Peyer's patch (tissue), 4 donors: Measurements from ENCODE around the gene SRSF4. TPM values are rescaled to one million over a fixed set of nuclear protein-coding genes. Genes with fewer than 3 reads are reported as not detected.
"Not testable (repeated sequence)": the region's sequence is repeated elsewhere in the genome, so short reads cannot be mapped to it uniquely, and the experiment has no call there.

Experiments
- DNase-seq, 3 donors: peaks; one replicate each; pipeline ENCODE4 v3.0.0-alpha.2; 2017 to 2019
- H3K27ac ChIP-seq, 4 donors: fragments of 200-600 bp; sonication (generic); one replicate each; pipeline ENCODE4 v1.5.1; 2016 to 2019
- H3K27me3 ChIP-seq, 2 donors: fragments of 200-600 bp; sonication (generic); one replicate each; pipeline ENCODE4 v1.5.1; 2019
- H3K36me3 ChIP-seq, 3 donors: fragments of 200-600 bp; sonication (generic); one replicate each; pipeline ENCODE4 v1.5.1; 2016 to 2019
- H3K4me1 ChIP-seq, 4 donors: fragments of 200-600 bp; sonication (generic); one replicate each; pipeline ENCODE4 v1.5.1; 2016 to 2019
- H3K4me3 ChIP-seq, 4 donors: fragments of 200-600 bp; sonication (generic); 1 replicate in 3 of 4; 2 replicates in 1 of 4; pipeline ENCODE4 v1.5.1; 2016 to 2019; ENCODE audit warnings: mild to moderate bottlenecking in 1 of 4
- H3K9me3 ChIP-seq, 4 donors: fragments of 200-600 bp; sonication (generic); one replicate each; pipeline ENCODE4 v1.5.1; 2016 to 2019; ENCODE audit warnings: mild to moderate bottlenecking in 1 of 4
- POLR2A ChIP-seq, 2 donors: fragments of 450-650 bp; IDR thresholded peaks; one replicate each; pipeline ENCODE4 v1.5.1; 2017; ENCODE audit warnings: antibody characterized with exemption in 2 of 2, mild to moderate bottlenecking in 2 of 2, moderate library complexity in 2 of 2
- total RNA-seq, 4 donors: library from RNA; depleted of rRNA; stranded (reverse); fragments of >200 nt; gene quantifications; one replicate each; pipeline ENCODE4 v1.1.0, GENCODE V29; 2016
- TF ChIP-seq, protein P1 (sequence below), 6 experiments: fragments of 450-650 bp in 4 of 6; fragments of 200-600 bp in 2 of 6; sonication (generic) in 1 of 6; IDR thresholded peaks; one replicate each; pipeline ENCODE4 v1.5.1; 2017 to 2019; ENCODE audit warnings: antibody characterized with exemption in 6 of 6, mild to moderate bottlenecking in 3 of 6, moderate library complexity in 1 of 6

SRSF4 gene
- total RNA-seq, 4 donors from 2014 or later, result 62.7 to 153 (median 88.8) TPM

DNA sequence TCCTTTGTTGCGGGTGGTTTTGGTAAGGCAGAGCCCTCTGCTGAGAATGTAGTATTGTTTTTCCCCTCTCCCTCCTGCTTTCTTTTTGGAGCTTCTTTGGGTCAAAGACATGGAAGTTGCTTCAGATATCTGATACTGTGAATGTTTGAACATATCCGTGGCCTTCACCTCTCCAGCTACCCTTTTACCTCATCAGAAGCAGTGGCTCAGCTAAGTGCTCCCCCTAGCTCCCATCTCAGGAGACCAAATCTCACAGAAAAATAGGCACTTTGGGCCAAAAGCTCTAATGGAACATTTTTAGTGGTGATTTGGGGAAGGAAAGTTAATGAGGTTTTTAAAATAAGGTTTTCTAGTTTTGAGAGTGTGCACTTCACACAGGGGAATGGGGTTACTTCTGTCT, 64.3 kb downstream of the SRSF4 start:
- Histone ChIP-seq H3K27me3 (no peaks in the 10 kb centered on the region), H3K4me1 (peaks cover 4 to 15% (median 9%) of the 10 kb centered on the region in 4 donors), H3K36me3 (peaks cover 0 to 41% (median 0%) of the 10 kb centered on the region in 3 donors), H3K9me3 (no peaks in the 10 kb centered on the region), H3K4me3 (no peak overlapping the region), H3K27ac (no peak overlapping the region)
- no peak for TF ChIP-seq POLR2A (IDR thresholded peaks at IDR 0.05)
- TF ChIP-seq, protein P1, sequence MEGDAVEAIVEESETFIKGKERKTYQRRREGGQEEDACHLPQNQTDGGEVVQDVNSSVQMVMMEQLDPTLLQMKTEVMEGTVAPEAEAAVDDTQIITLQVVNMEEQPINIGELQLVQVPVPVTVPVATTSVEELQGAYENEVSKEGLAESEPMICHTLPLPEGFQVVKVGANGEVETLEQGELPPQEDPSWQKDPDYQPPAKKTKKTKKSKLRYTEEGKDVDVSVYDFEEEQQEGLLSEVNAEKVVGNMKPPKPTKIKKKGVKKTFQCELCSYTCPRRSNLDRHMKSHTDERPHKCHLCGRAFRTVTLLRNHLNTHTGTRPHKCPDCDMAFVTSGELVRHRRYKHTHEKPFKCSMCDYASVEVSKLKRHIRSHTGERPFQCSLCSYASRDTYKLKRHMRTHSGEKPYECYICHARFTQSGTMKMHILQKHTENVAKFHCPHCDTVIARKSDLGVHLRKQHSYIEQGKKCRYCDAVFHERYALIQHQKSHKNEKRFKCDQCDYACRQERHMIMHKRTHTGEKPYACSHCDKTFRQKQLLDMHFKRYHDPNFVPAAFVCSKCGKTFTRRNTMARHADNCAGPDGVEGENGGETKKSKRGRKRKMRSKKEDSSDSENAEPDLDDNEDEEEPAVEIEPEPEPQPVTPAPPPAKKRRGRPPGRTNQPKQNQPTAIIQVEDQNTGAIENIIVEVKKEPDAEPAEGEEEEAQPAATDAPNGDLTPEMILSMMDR (IDR thresholded peaks at IDR 0.05), result no peak
- DNase-seq, result no peak

DNA sequence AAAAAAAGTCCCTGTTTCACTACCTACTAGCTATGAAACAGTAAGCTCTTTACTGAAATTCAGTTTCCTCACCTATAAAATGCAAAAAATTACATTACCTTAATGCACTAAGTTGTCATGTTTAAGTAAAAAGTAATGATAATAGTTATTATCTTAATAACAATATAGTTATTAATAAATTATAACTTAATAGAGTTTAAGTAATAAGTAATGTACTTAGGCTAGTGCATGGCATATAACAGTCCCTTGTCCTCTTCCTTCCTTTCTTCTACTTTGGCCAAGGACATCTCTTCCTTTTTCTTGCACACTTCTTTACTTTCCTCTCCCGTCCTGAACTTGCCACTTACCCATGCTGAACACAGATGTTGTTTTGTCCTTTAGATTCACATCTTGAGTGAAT, 67.0 kb downstream of the SRSF4 start:
- no peak overlapping the region for H3K4me3 ChIP-seq
- no peak overlapping the region for H3K27ac ChIP-seq
- DNase-seq, result no peak
- H3K9me3 ChIP-seq, result no peaks in the 10 kb centered on the region
- no peak for TF ChIP-seq POLR2A (IDR thresholded peaks at IDR 0.05)
- TF ChIP-seq, protein P1 (IDR thresholded peaks at IDR 0.05), result no peak
- H3K4me1 ChIP-seq, result peaks cover 0 to 3% (median 0%) of the 10 kb centered on the region in 4 donors
- peaks cover 0 to 57% (median 0%) of the 10 kb centered on the region in 3 donors for H3K36me3 ChIP-seq
- no peaks in the 10 kb centered on the region for H3K27me3 ChIP-seq

DNA sequence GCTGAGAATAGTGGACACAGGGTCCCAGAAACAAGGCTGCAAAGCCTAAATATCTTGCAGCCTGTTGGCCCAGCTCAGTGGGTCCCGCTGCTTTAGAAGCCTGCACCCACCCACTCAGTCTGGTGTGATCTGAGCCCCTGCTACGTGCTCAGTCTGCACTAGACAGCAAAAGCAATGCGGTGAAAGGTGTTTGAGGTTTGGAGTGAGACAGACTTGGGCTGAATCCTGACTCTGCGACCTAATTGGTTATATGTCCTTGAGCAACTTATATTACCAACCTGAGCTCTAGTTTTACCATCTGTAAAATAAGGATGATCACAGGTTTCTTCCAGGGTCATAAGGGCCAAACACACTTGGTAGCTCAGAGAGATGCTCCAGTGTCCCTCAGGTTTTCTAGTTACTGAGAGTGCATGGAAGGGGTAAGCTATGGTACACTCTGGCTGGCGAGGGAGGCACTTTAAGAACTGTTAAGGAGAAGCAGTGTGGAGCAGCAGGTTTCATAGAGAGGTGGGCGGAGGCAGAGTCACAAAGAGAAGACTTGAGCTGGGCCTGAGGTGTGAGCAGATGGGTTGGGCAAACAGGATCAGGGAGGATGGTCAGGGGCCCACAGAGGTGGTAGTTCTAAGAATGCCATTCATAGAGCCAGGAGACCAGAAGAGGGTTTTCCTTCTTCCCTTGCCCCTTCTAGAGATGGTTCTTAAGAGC, 68.1 kb downstream of the SRSF4 start:
- TF ChIP-seq POLR2A (IDR thresholded peaks at IDR 0.05), result no peak
- TF ChIP-seq, protein P1 (IDR thresholded peaks at IDR 0.05), result no peak
- H3K36me3 ChIP-seq, result peaks cover 0 to 66% (median 0%) of the 10 kb centered on the region in 3 donors
- H3K4me1 ChIP-seq, result no peaks in the 10 kb centered on the region
- H3K27me3 ChIP-seq, result no peaks in the 10 kb centered on the region
- no peak overlapping the region for H3K4me3 ChIP-seq
- no peak overlapping the region for H3K27ac ChIP-seq
- H3K9me3 ChIP-seq, result no peaks in the 10 kb centered on the region
- DNase-seq, result no peak

DNA sequence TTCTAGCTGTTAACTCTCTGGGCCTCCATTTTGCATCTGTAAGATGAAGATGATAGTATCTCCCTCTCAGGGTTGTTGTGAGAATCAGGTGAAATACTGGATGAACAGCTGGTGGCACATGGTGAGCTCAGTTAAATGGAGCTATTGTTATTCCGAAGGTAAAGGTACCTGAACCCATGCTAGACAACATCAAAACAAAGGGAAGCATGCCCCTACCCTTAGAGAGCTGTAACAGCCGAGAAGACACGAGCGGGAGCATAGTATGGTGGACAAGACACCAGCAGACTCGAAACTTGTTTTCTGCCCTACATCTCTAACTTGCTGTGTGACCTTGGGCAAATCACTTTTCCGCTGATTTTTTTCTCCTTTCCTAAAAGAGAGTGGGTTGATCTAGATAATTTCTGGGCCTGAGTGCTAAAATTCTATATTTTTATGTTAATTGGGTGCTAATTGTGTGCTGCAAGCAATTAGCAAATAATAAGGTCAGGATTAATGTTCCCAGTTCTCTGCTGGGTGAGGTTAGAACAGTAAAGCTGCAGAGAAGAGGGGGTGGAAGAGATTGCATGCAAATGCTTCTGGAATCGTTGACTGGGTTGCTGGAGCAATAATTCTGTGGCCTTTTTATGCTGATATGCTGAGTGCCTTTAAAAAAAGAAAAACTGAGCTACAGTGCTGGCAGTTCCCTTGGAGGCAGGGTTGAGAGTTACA, 68.8 kb downstream of the SRSF4 start:
- Histone ChIP-seq H3K9me3 (no peaks in the 10 kb centered on the region), H3K36me3 (peaks cover 0 to 60% (median 0%) of the 10 kb centered on the region in 3 donors), H3K27me3 (no peaks in the 10 kb centered on the region), H3K27ac (no peak overlapping the region), H3K4me3 (no peak overlapping the region), H3K4me1 (no peaks in the 10 kb centered on the region)
- no peak for TF ChIP-seq POLR2A (IDR thresholded peaks at IDR 0.05)
- TF ChIP-seq, protein P1 (IDR thresholded peaks at IDR 0.05), result no peak
- no peak for DNase-seq

- H3K27me3 ChIP-seq, H3K4me3 ChIP-seq, H3K4me1 ChIP-seq, H3K9me3 ChIP-seq, H3K27ac ChIP-seq, DNase-seq: not testable (repeated sequence)
- peaks cover 0 to 32% (median 0%) of the 10 kb centered on the region in 3 donors for H3K36me3 ChIP-seq
Measured at GRCh38 chr1:29108041-29108440, 73.7 kb downstream of the SRSF4 start.

DNA sequence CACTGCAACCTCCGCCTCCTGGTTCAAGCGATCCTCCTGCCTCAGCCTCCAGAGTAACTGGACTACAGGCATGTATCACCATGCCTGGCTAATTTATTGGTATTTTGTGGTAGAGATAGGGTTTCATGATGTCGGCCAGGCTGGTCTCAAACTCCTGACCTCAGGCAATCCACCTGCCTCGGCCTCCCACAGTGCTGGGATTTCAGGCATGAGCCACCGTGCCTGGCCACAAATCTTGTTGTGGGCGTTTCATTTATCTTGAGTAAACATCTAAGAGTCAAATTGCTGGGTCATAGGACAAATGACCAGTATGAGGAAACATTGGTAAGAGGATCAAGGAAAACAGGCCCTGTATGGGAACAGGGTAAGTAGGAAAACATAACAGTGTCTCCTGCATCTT, 75.9 kb downstream of the SRSF4 start:
- H3K36me3 ChIP-seq, result peaks cover 0 to 28% (median 0%) of the 10 kb centered on the region in 3 donors
- H3K4me1 ChIP-seq, result no peaks in the 10 kb centered on the region
- no peak for DNase-seq
- TF ChIP-seq, protein P1 (IDR thresholded peaks at IDR 0.05), result no peak
- no peak for TF ChIP-seq POLR2A (IDR thresholded peaks at IDR 0.05)
- no peaks in the 10 kb centered on the region for H3K27me3 ChIP-seq
- no peaks in the 10 kb centered on the region for H3K9me3 ChIP-seq
- no peak overlapping the region for H3K4me3 ChIP-seq
- no peak overlapping the region for H3K27ac ChIP-seq
